ENCODE results near the gene TXNDC17.
"Not testable (repeated sequence)": the region's sequence is repeated elsewhere in the genome, so short reads cannot be mapped to it uniquely, and the experiment has no call there.

Gene TXNDC17

GRCh38 chr17:6684881-6685767 is 44.3 kb downstream of the TXNDC17 start:
- no peak for DNase-seq

- no peak for DNase-seq
Observed at GRCh38 chr17:6686026-6686425, 45.2 kb downstream of the TXNDC17 start.

GRCh38 chr17:6688944-6689343 is 48.1 kb downstream of the TXNDC17 start:
- no peak for DNase-seq

- no peak for DNase-seq
Observed at GRCh38 chr17:6690641-6691040, 49.8 kb downstream of the TXNDC17 start.

GRCh38 chr17:6691546-6691945 is 50.7 kb downstream of the TXNDC17 start:
- DNase-seq = no peak

- DNase-seq = not testable (repeated sequence)
Observed at GRCh38 chr17:6691958-6692357, 51.1 kb downstream of the TXNDC17 start.
